Measurements from ENCODE around the gene PIP4K2B. TPM values are rescaled to one million over a fixed set of nuclear protein-coding genes. Genes with fewer than 3 reads are reported as not detected.

Gene PIP4K2B
- total and polyA plus RNA-seq, 7 donors: 19.3 to 72.6 (median 62.5) TPM

GRCh38 chr17:38747463-38748148, 51.8 kb downstream of the PIP4K2B start:
- peak; percentile 7 for TF ChIP-seq CTCF (IDR thresholded peaks at IDR 0.05)
- Histone ChIP-seq H3K4me3 (peak overlapping the region; percentile 66), H3K27me3 (ENCODE audit: insufficient read depth in 3 of 3, low read length in 2 of 3) (peaks cover 0 to 56% (median 8%) of the 10 kb centered on the region in 3 donors), H3K9me3 (no peaks in the 10 kb centered on the region), H3K36me3 (ENCODE audit: insufficient read depth in 1 of 2, low read depth in 1 of 2) (no peaks in the 10 kb centered on the region), H3K27ac (peak overlapping the region; percentile 50), H3K4me1 (peaks cover 18% of the 10 kb centered on the region)
- intact Hi-C loops (cut with DNase I): no loop called here
- DNase-seq (peak; percentile 52 to 65), ATAC-seq (no peak)
- WGBS, 3 donors: 1 to 2% (median 1%) methylated on average over 52 to 64 of the region's 64 CpGs

- Histone ChIP-seq H3K27me3 (ENCODE audit: insufficient read depth in 3 of 3, low read length in 2 of 3) (peaks cover 0 to 56% (median 8%) of the 10 kb centered on the region in 3 donors), H3K27ac (peak overlapping the region; percentile 50), H3K36me3 (ENCODE audit: insufficient read depth in 1 of 2, low read depth in 1 of 2) (no peaks in the 10 kb centered on the region), H3K4me1 (peaks cover 24% of the 10 kb centered on the region), H3K4me3 (peak overlapping the region; percentile 66), H3K9me3 (no peaks in the 10 kb centered on the region)
- DNase-seq: no peak
- WGBS, 3 donors: 15 to 20% (median 18%) methylated on average over 15 to 21 of the region's 21 CpGs
- intact Hi-C loops (cut with DNase I): no loop called here
- ATAC-seq: no peak
- TF ChIP-seq CTCF (IDR thresholded peaks at IDR 0.05): no peak
Measured at GRCh38 chr17:38746849-38747462, 52.4 kb downstream of the PIP4K2B start.

GRCh38 chr17:38746004-38746848, 53.1 kb downstream of the PIP4K2B start:
- DNase-seq (peak in 1 of 2 donors; percentile 33), ATAC-seq (no peak)
- TF ChIP-seq CTCF (IDR thresholded peaks at IDR 0.05): no peak
- Histone ChIP-seq H3K36me3 (ENCODE audit: insufficient read depth in 1 of 2, low read depth in 1 of 2) (no peaks in the 10 kb centered on the region), H3K4me1 (peaks cover 30% of the 10 kb centered on the region), H3K27ac (peak overlapping the region; percentile 50), H3K9me3 (no peaks in the 10 kb centered on the region), H3K4me3 (peak overlapping the region; percentile 66), H3K27me3 (ENCODE audit: insufficient read depth in 3 of 3, low read length in 2 of 3) (peaks cover 0 to 56% (median 8%) of the 10 kb centered on the region in 3 donors)
- intact Hi-C loops (cut with DNase I): no loop called here
- WGBS, 3 donors: 58 to 64% (median 63%) methylated on average over 8 of the region's 8 CpGs

- no peak overlapping the region for H3K4me3 ChIP-seq
- no peak for ATAC-seq
- TF ChIP-seq CTCF (IDR thresholded peaks at IDR 0.05): no peak
- H3K27me3 ChIP-seq (ENCODE audit: insufficient read depth in 3 of 3, low read length in 2 of 3): peaks cover 0 to 49% (median 8%) of the 10 kb centered on the region in 3 donors
- WGBS, 3 donors: 44 to 60% (median 49%) methylated on average over 4 of the region's 4 CpGs
- intact Hi-C loops (cut with DNase I): no loop called here
- DNase-seq: peak in 1 of 2 donors; percentile 53
- H3K4me1 ChIP-seq: peaks cover 30% of the 10 kb centered on the region
- no peaks in the 10 kb centered on the region for H3K9me3 ChIP-seq
- H3K36me3 ChIP-seq (ENCODE audit: insufficient read depth in 1 of 2, low read depth in 1 of 2): no peaks in the 10 kb centered on the region
- H3K27ac ChIP-seq: no peak overlapping the region
Measured at GRCh38 chr17:38745545-38745944, 53.8 kb downstream of the PIP4K2B start.

Measured in psoas muscle (tissue), 8 donors.